Skeletal muscle satellite cell (primary cell): ENCODE results near the gene PAX6. TPM values are rescaled to one million over a fixed set of nuclear protein-coding genes. Genes with fewer than 3 reads are reported as not detected.

Experiments used
- H3K27me3 ChIP-seq: 2 replicates; pipeline ENCODE4 v1.7.0; 2013; ENCODE audit warnings: low read length; ENCODE audit not compliant: control insufficient read depth, insufficient read depth
- H3K36me3 ChIP-seq: 2 replicates; pipeline ENCODE4 v1.7.0; 2013; ENCODE audit warnings: mild to moderate bottlenecking, control low read depth, low read length; ENCODE audit not compliant: insufficient read depth
- H3K4me1 ChIP-seq: 2 replicates; pipeline ENCODE4 v1.7.0; 2013; ENCODE audit warnings: low read length; ENCODE audit not compliant: control insufficient read depth, insufficient read depth
- H3K4me2 ChIP-seq: 2 replicates; pipeline ENCODE4 v1.7.0; 2013; ENCODE audit warnings: mild to moderate bottlenecking, low read length
- H3K4me3 ChIP-seq: 2 replicates; pipeline ENCODE4 v1.7.0; 2013; ENCODE audit warnings: low read length
- H3K9ac ChIP-seq: 2 replicates; pipeline ENCODE4 v1.7.0; 2013; ENCODE audit warnings: mild to moderate bottlenecking, low read depth, low read length, moderate library complexity
- H3K9me3 ChIP-seq: replicated peaks from 2 replicates; pipeline ENCODE4 v1.7.0; 2013; ENCODE audit warnings: mild to moderate bottlenecking, control low read depth, low read length
- total RNA-seq: library from RNA; depleted of rRNA; stranded (reverse); fragments of >200 nt; gene quantifications from 2 replicates; pipeline ENCODE4 v1.2.3, GENCODE V29; 2012; rRNA removed

The PAX6 gene
- under 0.01 TPM in 1 of 2 replicates, not detected in the other for total RNA-seq

DNA sequence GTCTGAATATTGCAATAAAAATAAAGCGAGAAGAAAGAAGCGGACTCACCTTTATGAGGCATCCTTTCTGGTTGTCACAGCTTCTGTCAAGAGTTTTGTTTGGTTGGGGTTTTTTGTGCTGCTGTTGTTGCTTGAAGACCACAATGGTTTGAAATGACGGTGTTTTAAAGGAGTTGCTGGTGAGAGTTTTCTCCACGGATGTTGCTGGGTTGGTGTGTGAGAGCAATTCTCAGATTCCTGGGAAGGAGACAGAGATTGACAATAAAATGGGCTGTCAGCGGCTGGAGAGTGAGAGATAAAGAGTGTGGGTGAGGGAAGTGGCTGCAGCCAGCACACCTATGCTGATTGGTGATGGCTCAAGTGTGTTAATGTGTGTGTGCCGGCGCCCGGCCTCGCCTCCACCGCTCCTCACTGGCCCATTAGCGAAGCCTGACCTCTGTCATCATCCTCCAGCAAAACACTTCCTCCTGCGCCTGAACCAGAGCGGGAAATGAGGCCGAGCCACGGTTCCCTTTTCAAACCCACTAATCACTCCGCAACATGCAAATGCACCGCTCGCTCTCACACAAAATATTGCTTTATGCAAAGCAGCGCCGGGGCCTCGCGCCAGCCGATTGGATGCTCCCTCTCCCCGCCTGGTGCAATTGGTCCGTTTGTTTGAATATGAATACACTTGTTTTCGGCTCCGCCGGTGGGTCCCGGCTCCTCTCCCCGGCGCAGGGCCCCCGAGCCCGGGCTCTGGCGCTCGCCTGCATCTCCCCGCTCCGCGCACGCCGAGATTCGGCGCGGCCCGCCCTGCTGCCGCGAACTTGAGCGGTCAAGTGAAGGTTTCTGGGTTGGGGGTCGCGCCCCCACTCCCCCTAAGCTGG is at the start of gene PAX6:
TSS of gene PAX6 (minus strand) at position 544 of the 869 bp plus-strand sequence. CDS start 4,911 bp downstream, outside the sequence.
- H3K9me3 ChIP-seq, result no peaks in the 10 kb centered on the region
- H3K4me2 ChIP-seq, result peak within 1 kb of the TSS; percentile 94
- peaks cover 41% of the 10 kb centered on the region for H3K4me1 ChIP-seq
- H3K9ac ChIP-seq, result no peak within 1 kb of the TSS
- H3K36me3 ChIP-seq, result no peaks in the 10 kb centered on the region
- peak within 1 kb of the TSS; percentile 66 for H3K4me3 ChIP-seq
- peaks cover 97% of the 10 kb centered on the region for H3K27me3 ChIP-seq

DNA sequence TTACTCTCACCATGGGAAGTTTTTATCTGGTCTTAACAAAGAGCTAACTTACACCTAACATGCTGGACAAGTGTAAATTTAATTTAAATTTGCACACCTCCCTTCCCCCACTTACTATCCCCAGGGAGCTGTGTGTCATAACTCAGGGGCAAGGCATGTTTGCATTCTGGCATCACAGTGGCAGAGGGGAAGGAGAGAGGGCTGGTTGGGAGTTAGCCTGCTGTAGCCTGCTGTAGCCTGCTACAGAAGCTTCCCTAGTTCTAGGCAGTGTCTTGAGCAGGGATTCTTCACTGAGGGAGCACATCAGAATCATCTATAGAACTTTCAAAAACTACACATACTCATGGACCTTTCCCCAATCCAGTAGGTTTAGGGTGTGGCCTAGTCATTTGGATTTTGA is 49.3 kb upstream of the PAX6 start:
- peaks cover 37% of the 10 kb centered on the region for H3K27me3 ChIP-seq
- H3K4me2 ChIP-seq, result no peak overlapping the region
- no peaks in the 10 kb centered on the region for H3K36me3 ChIP-seq
- H3K9me3 ChIP-seq, result no peaks in the 10 kb centered on the region
- H3K4me1 ChIP-seq, result no peaks in the 10 kb centered on the region
- no peak overlapping the region for H3K9ac ChIP-seq
- H3K4me3 ChIP-seq, result no peak overlapping the region

DNA sequence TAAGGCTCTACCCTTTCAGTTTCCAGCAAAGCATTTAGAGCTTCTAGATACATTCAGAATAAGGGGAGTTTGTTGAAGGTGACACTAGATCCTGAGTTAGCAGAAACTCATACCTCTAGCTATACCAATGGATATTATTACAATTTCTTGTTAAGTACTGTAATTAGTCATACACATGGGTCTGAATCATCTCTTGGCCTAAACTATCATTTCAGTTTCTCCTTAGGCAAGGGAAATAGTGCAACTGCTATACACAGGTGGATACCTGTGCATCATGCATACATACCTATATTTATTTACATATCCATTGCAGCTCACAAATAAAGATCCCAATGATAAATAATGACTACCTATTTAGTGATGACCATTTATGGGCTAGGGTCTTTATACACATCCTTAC is 45.1 kb upstream of the PAX6 start:
- H3K9ac ChIP-seq, result no peak overlapping the region
- H3K27me3 ChIP-seq, result peaks cover 36% of the 10 kb centered on the region
- H3K36me3 ChIP-seq, result no peaks in the 10 kb centered on the region
- H3K4me1 ChIP-seq, result no peaks in the 10 kb centered on the region
- H3K4me3 ChIP-seq, result no peak overlapping the region
- no peak overlapping the region for H3K4me2 ChIP-seq
- no peaks in the 10 kb centered on the region for H3K9me3 ChIP-seq

DNA sequence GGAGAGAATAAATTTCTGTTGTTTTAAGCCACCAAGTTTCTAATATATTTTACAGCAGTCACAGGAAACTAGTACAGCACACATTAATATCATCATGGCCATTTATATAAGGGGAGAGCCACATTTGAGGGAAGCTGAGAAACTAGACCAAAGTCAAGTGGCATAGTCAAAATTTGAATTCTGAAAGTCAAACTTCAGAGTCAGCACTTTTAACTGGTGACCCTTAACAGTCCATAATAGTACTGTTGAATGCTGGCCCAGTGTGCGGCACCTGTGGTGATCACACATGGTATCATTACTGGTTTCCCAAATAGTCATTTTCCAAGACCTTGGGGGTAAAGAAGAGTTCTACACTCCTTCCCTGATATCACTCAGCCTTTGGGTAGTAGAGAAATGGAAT is 44.3 kb upstream of the PAX6 start:
- Histone ChIP-seq H3K4me3 (no peak overlapping the region), H3K9me3 (no peaks in the 10 kb centered on the region), H3K4me2 (no peak overlapping the region)

DNA sequence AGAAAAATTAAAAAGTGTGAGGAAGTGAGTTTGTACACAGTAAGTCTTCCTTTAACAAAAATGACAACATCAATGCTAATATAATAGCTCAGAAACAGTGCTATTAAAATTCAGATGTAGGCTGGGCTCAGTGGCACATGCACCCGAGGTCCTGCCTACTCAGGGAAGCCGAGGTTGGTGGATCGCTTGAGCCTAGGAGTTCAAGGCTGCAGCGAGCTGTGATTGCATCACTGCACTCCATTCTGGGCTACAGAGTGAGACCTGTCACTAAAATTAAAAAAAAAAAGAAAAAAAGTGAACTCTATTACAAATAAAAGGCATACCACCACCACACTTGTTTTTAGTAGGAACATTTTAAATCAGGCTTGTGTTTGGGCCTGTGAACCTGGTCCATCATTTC is 39.2 kb upstream of the PAX6 start:
- Histone ChIP-seq H3K9me3 (no peaks in the 10 kb centered on the region), H3K4me1 (no peaks in the 10 kb centered on the region), H3K9ac (no peak overlapping the region), H3K4me3 (no peak overlapping the region), H3K36me3 (no peaks in the 10 kb centered on the region), H3K4me2 (no peak overlapping the region), H3K27me3 (peaks cover 43% of the 10 kb centered on the region)

More for the DNA sequence above, 44.3 kb upstream of the PAX6 start:
- no peak overlapping the region for H3K9ac ChIP-seq
- peaks cover 44% of the 10 kb centered on the region for H3K27me3 ChIP-seq
- H3K36me3 ChIP-seq, result no peaks in the 10 kb centered on the region
- no peaks in the 10 kb centered on the region for H3K4me1 ChIP-seq

DNA sequence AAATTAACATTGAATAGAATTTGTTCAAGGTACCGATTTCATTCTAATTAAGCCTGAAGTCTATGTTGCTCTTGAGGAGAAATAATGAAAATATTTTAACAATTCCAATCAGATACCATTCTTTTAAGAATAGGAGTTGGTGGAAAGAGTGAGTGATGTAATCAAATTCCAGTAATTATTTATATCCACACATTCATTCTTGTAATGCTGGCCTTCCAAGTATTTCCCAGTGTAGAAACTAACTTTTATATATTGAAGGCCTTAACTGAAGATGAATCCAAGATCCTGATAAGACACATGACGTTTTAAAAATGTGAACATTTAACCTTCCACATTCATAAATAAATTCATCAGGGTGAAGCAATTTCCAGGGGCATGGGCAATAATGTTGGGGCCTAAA is 36.6 kb upstream of the PAX6 start:
- Histone ChIP-seq H3K9me3 (no peaks in the 10 kb centered on the region), H3K36me3 (no peaks in the 10 kb centered on the region), H3K9ac (no peak overlapping the region), H3K4me2 (no peak overlapping the region), H3K27me3 (peaks cover 59% of the 10 kb centered on the region), H3K4me3 (no peak overlapping the region), H3K4me1 (no peaks in the 10 kb centered on the region)

DNA sequence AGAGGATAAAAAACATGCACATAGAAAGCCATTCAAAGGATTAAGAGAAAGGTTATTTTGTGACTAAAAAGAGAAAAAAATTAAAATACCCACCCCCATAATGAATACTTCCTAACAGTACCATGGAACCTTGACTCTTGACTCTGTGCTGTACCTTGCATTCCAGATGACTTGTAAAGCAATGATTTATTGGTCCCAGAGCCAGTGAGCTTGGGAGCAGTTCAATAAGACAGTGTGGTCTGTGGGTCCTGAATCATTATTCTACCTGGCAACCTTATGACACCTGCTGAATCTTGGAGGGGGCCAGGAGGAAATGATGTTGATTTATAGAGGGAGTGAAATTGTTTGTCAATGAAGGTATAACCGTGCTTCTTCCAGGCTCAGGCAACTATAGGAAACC is 34.2 kb upstream of the PAX6 start:
- Histone ChIP-seq H3K27me3 (peaks cover 61% of the 10 kb centered on the region), H3K4me1 (no peaks in the 10 kb centered on the region), H3K9me3 (no peaks in the 10 kb centered on the region), H3K36me3 (no peaks in the 10 kb centered on the region), H3K9ac (no peak overlapping the region), H3K4me2 (no peak overlapping the region), H3K4me3 (no peak overlapping the region)

DNA sequence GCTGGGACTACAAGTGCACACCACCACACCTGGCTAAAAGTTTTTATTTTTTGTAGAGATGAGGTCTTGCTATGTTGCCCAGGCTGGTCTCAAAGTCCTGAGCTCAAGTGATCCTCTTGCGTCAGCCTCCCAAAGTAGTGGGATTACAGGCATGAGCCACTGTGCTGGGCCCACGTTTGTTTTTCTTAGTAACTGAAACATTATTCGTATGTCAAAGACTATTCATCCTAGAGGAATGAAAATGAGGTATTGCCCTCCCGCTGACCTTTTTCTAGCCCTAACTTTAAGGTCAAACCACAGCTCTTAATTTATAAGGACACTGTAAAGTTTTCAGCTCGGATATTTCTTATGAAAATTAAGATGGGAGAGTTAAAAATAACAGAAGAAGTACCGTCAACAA is 33.2 kb upstream of the PAX6 start:
- Histone ChIP-seq H3K4me1 (no peaks in the 10 kb centered on the region), H3K9me3 (no peaks in the 10 kb centered on the region), H3K4me3 (no peak overlapping the region), H3K27me3 (peaks cover 61% of the 10 kb centered on the region), H3K9ac (no peak overlapping the region), H3K4me2 (no peak overlapping the region), H3K36me3 (no peaks in the 10 kb centered on the region)

DNA sequence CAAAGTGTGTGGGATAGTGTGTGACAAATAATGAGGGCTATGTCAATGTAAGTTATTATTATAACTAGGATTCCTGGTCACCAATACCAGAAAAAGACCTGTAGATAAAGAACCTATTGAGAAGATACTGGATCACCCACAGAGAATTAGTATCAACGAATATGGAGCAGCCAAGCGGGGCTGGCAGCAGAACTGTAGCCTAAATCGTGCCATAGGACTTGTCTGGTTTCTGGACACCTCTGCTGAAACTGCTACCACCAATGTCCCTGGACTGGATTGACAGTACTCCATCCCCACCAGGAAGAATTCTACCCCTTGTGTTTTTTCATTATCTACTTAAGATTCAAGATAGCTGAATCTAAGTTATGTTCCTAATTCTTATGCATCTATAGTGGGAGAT is 30.3 kb upstream of the PAX6 start:
- H3K4me3 ChIP-seq, result no peak overlapping the region

DNA sequence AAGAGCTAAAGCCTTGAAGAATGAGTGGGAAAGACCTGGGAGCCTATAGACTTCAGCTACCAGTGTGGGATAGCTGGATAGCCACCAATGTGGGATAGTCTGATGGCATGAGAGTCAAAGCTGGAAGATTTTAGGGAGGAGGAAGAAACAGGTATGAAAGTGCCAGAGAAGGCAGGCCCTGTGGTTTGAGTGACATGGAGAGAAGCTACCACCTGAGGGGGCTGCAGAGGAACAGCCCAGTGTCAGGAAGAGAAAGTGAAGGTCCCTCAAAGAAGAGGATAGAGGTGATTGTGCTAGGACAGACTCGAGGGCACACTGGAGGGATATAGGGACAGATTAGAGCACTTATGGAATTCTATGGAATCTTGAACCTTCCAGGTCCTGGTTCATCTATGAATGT is 23.1 kb upstream of the PAX6 start:
- Histone ChIP-seq H3K27me3 (peaks cover 85% of the 10 kb centered on the region), H3K9me3 (no peaks in the 10 kb centered on the region), H3K4me1 (no peaks in the 10 kb centered on the region), H3K4me2 (no peak overlapping the region), H3K4me3 (no peak overlapping the region), H3K36me3 (no peaks in the 10 kb centered on the region), H3K9ac (no peak overlapping the region)

More for the DNA sequence above, 30.3 kb upstream of the PAX6 start:
- H3K4me2 ChIP-seq, result no peak overlapping the region
- peaks cover 67% of the 10 kb centered on the region for H3K27me3 ChIP-seq
- no peaks in the 10 kb centered on the region for H3K4me1 ChIP-seq
- H3K36me3 ChIP-seq, result no peaks in the 10 kb centered on the region
- no peak overlapping the region for H3K9ac ChIP-seq
- no peaks in the 10 kb centered on the region for H3K9me3 ChIP-seq

DNA sequence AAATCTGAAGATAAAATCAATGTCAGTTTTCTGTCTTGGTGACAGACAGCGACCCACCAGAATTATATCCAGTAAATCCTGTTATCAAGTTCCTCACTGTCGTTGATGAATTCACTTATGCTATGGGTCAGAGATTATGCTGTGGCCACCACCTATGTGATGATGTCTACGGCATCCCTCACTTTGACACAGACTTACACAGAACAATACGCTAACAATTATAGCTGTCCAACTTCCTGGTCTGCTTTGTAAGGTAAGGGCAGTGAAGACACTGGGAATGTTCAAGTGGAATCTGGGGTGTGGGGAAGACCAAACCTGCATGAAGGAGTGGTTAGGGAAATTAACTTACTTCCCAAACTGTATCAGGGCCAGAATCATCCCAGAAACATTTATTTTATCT is 19.3 kb upstream of the PAX6 start:
- no peaks in the 10 kb centered on the region for H3K36me3 ChIP-seq
- H3K4me2 ChIP-seq, result no peak overlapping the region
- no peaks in the 10 kb centered on the region for H3K9me3 ChIP-seq
- H3K4me1 ChIP-seq, result peaks cover 3% of the 10 kb centered on the region
- H3K9ac ChIP-seq, result no peak overlapping the region
- no peak overlapping the region for H3K4me3 ChIP-seq
- H3K27me3 ChIP-seq, result peaks cover 93% of the 10 kb centered on the region

DNA sequence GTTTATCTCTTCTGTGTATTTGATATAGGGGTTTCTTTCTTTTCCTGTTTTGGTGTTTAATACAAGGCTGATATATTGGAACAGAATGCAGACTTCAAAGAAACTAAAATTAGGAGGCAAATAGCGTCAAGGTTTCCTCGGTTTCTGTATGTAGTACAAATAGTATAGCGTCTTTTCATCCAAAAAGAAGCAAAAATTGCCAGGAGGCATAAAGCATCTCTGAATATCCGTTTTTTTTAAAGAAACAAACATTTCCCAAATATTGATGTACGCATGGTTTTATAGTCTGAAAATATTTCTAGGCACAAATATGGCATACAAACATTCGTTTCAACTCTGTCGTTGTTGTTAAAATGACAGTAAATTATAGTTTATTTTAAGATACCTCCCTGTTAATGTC is 17.1 kb upstream of the PAX6 start:
- Histone ChIP-seq H3K4me1 (peaks cover 3% of the 10 kb centered on the region), H3K9me3 (no peaks in the 10 kb centered on the region), H3K4me3 (no peak overlapping the region), H3K9ac (no peak overlapping the region), H3K36me3 (no peaks in the 10 kb centered on the region), H3K4me2 (no peak overlapping the region), H3K27me3 (peaks cover 97% of the 10 kb centered on the region)
